C4-2B (cell line): Measurements from ENCODE around the gene CCDC40.
A peak's percentile ranks its signal among the peaks of the same experiment; 100 is the strongest.

ENCODE experiments used
- H3K27ac ChIP-seq: fragments of 450-650 bp; 2 replicates; pipeline ENCODE4 v1.5.1; 2017
- ZFX ChIP-seq: fragments of 450-650 bp; IDR thresholded peaks from 2 replicates; pipeline ENCODE4 v1.6.1; 2017
- TF ChIP-seq, protein P1 (sequence below): fragments of 450-650 bp; conservative IDR thresholded peaks from 2 replicates; pipeline ENCODE4 v1.5.1; 2017; ENCODE audit warnings: mild to moderate bottlenecking

Gene CCDC40

DNA sequence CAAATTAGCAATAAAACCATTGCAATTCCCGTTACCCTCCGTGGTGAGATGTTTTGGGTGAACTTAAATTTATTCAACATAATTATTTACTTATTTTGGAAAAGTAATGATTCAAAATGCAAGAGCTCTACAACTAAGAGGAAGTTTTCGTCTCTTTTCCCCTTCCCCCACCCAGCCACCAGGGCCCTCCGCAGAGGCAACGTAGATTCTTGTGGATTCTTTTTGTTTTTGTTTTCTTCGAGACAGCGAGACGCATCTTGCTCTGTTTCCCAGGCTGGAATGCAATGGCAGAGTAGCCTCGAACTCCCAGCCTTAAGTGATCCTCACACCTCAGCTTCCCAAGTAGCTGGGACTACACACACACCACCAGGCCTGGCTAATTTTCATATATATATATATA is 19.2 kb downstream of the CCDC40 start:
- TF ChIP-seq, protein P1, sequence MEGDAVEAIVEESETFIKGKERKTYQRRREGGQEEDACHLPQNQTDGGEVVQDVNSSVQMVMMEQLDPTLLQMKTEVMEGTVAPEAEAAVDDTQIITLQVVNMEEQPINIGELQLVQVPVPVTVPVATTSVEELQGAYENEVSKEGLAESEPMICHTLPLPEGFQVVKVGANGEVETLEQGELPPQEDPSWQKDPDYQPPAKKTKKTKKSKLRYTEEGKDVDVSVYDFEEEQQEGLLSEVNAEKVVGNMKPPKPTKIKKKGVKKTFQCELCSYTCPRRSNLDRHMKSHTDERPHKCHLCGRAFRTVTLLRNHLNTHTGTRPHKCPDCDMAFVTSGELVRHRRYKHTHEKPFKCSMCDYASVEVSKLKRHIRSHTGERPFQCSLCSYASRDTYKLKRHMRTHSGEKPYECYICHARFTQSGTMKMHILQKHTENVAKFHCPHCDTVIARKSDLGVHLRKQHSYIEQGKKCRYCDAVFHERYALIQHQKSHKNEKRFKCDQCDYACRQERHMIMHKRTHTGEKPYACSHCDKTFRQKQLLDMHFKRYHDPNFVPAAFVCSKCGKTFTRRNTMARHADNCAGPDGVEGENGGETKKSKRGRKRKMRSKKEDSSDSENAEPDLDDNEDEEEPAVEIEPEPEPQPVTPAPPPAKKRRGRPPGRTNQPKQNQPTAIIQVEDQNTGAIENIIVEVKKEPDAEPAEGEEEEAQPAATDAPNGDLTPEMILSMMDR, result no peak
- no peak for TF ChIP-seq ZFX
- H3K27ac ChIP-seq, result no peak overlapping the region

DNA sequence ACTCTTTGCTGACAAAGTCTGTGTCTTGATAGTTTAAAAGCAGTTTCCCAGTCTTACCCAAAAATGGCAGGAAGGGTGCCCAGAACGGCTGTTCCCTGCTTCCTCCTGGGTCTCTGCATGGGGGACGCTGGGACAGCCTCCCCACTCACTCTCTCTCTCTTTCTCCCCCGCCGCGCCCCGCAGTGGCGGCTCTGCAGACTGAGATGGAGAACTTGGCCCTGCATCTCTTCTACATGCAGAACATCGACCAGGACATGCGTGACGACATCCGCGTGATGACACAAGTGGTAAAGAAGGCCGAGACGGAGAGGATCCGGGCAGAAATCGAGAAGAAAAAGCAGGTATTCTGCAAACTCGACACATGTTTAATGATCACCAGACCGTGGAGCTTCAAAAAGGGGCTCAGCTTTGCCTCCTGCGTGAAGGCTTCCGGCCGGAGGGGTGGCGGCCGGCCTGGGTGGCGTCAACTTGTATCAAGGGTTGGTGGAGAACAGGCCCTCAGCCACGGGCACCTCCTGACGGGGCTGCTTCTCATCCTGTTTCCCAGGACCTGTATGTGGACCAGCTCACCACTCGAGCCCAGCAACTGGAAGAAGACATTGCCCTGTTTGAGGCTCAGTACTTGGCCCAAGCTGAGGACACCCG is 22.0 kb downstream of the CCDC40 start:
- TF ChIP-seq ZFX, result no peak
- TF ChIP-seq, protein P1, result no peak
- H3K27ac ChIP-seq, result no peak overlapping the region

DNA sequence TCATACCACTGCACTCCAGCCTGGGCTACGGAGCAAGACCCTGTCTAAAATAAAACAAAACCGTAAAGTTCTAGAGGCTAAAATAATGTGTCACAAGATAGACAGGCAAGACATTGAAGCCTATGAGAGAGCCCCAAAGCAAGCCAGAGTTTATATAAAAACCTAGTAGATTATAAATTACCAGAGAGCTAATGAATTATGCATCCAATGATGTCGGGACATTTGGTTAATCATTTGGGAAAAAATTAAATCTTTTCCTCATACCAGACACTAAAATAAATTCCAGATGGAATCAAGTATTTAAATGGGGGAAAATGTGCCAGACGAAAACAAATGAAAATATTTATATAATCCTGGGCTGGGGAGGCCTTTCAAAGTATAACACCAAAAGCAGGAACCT is 24.2 kb downstream of the CCDC40 start:
- TF ChIP-seq, protein P1, result no peak
- no peak for TF ChIP-seq ZFX
- H3K27ac ChIP-seq, result no peak overlapping the region

DNA sequence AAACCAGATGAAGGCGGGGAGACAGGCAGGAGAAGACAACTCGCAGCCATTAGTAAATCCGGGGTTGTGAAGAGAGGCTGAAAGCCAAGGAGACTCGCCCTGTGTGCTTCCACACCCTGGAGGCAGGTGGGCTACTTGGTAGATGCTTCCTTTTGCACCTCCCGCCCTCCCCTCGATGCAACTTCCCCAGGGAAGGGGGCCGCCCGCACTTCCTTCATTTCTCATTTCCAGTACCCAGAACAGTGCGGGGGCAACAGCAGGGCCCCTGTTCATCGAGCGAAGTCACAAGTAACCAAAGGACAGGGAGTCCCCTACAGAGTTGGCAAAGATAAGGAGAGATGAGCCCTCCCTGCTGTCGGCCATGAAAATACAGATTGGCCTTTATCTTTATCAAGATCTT is 25.0 kb downstream of the CCDC40 start:
- no peak for TF ChIP-seq ZFX
- TF ChIP-seq, protein P1, result no peak
- H3K27ac ChIP-seq, result no peak overlapping the region

DNA sequence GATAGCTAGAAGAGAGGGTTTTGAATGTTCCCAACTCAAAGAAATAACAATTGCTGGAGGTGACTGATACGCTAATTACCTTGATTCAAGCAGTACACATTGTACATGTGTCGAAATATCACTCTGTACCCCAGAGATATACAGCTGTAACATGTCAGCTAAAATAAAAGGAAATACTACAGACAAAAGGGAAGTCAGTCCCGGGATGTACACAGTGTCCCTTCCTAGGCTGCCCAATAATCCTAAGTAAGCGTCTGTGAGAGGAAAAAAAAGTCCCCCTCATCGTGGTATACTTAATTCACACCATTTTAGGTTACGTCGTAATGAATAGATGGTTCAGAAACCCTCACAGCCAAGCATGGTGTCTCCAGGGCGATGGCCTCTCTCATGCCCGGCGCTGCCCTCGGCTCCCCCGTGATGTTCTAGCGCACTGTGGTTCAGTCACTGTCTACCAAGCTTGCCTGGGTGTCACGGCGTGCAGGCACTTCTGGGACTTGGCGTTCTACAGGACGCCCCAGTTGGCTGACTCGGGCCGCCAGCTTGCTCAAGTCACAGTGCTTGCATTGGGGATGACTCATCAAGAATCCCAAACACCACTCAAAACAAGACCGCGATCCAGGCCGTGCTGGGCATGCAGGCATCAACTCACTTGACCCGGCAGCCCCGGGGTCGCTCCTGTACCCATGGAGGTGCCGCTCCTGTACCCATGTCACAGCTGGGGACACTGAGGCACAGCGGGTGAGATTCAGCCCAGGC is 27.6 kb downstream of the CCDC40 start:
- H3K27ac ChIP-seq, result peak overlapping the region; percentile 11
- no peak for TF ChIP-seq ZFX
- TF ChIP-seq, protein P1, result no peak

DNA sequence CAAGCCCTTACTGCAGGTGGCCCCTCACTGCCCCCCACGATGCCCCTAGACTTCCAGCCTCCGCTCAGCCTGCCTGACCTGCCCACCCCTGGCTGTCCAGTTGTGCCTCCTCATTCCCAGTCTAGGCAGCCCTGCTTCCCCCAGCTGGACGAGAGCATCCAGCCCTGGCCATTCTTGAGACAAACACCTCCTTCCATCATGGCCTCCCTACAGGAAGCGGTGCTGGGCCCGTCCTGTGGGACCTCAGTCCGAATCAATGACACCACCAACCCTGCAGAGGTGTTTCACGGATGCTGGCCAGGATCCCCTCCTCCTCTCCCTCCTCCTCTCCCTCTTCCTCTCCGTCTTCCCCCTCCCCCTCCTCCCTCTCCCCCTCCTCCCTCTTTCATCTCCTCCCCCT is 28.3 kb downstream of the CCDC40 start:
- peak overlapping the region; percentile 11 for H3K27ac ChIP-seq
- TF ChIP-seq ZFX, result no peak
- TF ChIP-seq, protein P1, result no peak

DNA sequence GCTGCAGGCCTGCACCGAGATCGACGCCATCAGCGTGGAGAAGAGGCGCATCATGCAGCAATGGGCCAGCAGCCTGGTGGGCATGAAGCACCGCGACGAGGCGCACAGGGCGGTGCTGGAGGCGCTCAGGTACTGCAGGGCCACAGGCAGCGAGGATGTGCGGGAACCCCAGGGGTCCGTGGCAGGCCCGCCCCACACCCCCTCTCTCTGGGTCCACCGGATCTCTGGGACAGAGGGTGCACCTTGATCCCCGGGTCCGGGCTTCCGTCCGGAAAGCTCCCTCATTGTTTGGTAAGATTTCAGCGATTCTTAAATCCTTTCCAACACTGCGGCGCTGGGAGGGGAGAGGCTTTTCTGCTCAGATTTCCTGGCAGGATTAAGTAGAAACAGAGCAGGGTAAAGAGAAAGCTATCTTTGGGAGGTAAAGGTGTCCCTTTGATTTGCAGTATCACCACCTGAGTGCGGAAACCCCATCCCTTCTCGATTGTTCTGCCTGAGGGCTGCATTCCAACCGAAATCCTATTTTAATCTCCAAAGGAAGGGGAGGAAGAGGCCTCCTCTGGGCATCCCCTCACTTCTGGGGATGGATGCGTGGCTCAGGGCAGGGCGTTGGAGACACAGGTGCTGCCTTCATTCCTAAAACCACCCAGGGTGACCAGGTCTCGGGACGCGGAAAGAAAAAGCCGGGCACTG is 29.2 kb downstream of the CCDC40 start:
- H3K27ac ChIP-seq, result peak overlapping the region; percentile 96
- TF ChIP-seq ZFX, result no peak
- TF ChIP-seq, protein P1, result no peak
